Measurements from ENCODE around the gene RAP2B. TPM values are rescaled to one million over a fixed set of nuclear protein-coding genes. Genes with fewer than 3 reads are reported as not detected.
A peak's percentile ranks its signal among the peaks of the same experiment; 100 is the strongest.
"Not testable (repeated sequence)": the region's sequence is repeated elsewhere in the genome, so short reads cannot be mapped to it uniquely, and the experiment has no call there.

RAP2B gene
- 12.0 TPM for total RNA-seq

GRCh38 chr3:153161714-153162512 is at the start of gene RAP2B:
Gene RAP2B, plus strand, starts transcription at chr3:153162226. Its CDS starts 468 bp downstream, at chr3:153162694.
- peak within 1 kb of the TSS; percentile 81 to 92 (median 89) for H3K9ac ChIP-seq (ENCODE audit: low read depth in 1 of 3, low read length in 3 of 3)
- H3K9me3 ChIP-seq (ENCODE audit: control insufficient read depth in 3 of 3, low read length in 3 of 3), result no peaks in the 10 kb centered on the region
- peak within 1 kb of the TSS; percentile 92 to 98 (median 93) for H3K4me3 ChIP-seq (ENCODE audit: low read length in 3 of 3)
- peak within 1 kb of the TSS; percentile 95 for H3K27ac ChIP-seq (ENCODE audit: low read depth, low read length)
- H3K36me3 ChIP-seq (ENCODE audit: control insufficient read depth in 3 of 3, insufficient read depth in 3 of 3, low read length in 3 of 3), result peaks cover 0 to 3% (median 0%) of the 10 kb centered on the region in 3 donors
- H3K4me1 ChIP-seq (ENCODE audit: control insufficient read depth in 3 of 3, insufficient read depth in 3 of 3, low read length in 3 of 3), result peaks cover 12 to 25% (median 13%) of the 10 kb centered on the region in 3 donors
- H3K27me3 ChIP-seq (ENCODE audit: control insufficient read depth in 3 of 3, insufficient read depth in 3 of 3, low read length in 3 of 3), result no peaks in the 10 kb centered on the region

- Histone ChIP-seq H3K4me3 (ENCODE audit: low read length in 3 of 3) (no peak overlapping the region), H3K27ac (ENCODE audit: low read depth, low read length) (no peak overlapping the region), H3K36me3 (ENCODE audit: control insufficient read depth in 3 of 3, insufficient read depth in 3 of 3, low read length in 3 of 3) (no peaks in the 10 kb centered on the region), H3K27me3 (ENCODE audit: control insufficient read depth in 3 of 3, insufficient read depth in 3 of 3, low read length in 3 of 3) (no peaks in the 10 kb centered on the region), H3K9ac (ENCODE audit: low read depth in 1 of 3, low read length in 3 of 3) (no peak overlapping the region), H3K9me3 (ENCODE audit: control insufficient read depth in 3 of 3, low read length in 3 of 3) (no peaks in the 10 kb centered on the region), H3K4me1 (ENCODE audit: control insufficient read depth in 3 of 3, insufficient read depth in 3 of 3, low read length in 3 of 3) (no peaks in the 10 kb centered on the region)
These were observed 48.5 kb upstream of the RAP2B start for GRCh38 chr3:153113541-153113940.

- not testable (repeated sequence) for H3K4me3 ChIP-seq (ENCODE audit: low read length in 3 of 3); H3K4me1 ChIP-seq (ENCODE audit: control insufficient read depth in 3 of 3, insufficient read depth in 3 of 3, low read length in 3 of 3); H3K9me3 ChIP-seq (ENCODE audit: control insufficient read depth in 3 of 3, low read length in 3 of 3); H3K9ac ChIP-seq (ENCODE audit: low read depth in 1 of 3, low read length in 3 of 3); H3K27ac ChIP-seq (ENCODE audit: low read depth, low read length); H3K36me3 ChIP-seq (ENCODE audit: control insufficient read depth in 3 of 3, insufficient read depth in 3 of 3, low read length in 3 of 3); H3K27me3 ChIP-seq (ENCODE audit: control insufficient read depth in 3 of 3, insufficient read depth in 3 of 3, low read length in 3 of 3)
These were observed 47.8 kb upstream of the RAP2B start for GRCh38 chr3:153114270-153114669.

GRCh38 chr3:153115326-153115725 is 46.7 kb upstream of the RAP2B start:
- no peaks in the 10 kb centered on the region for H3K4me1 ChIP-seq (ENCODE audit: control insufficient read depth in 3 of 3, insufficient read depth in 3 of 3, low read length in 3 of 3)
- no peak overlapping the region for H3K27ac ChIP-seq (ENCODE audit: low read depth, low read length)
- no peak overlapping the region for H3K9ac ChIP-seq (ENCODE audit: low read depth in 1 of 3, low read length in 3 of 3)

GRCh38 chr3:153127788-153128187 is 34.2 kb upstream of the RAP2B start:
- Histone ChIP-seq H3K27ac (ENCODE audit: low read depth, low read length) (no peak overlapping the region), H3K9ac (ENCODE audit: low read depth in 1 of 3, low read length in 3 of 3) (no peak overlapping the region), H3K36me3 (ENCODE audit: control insufficient read depth in 3 of 3, insufficient read depth in 3 of 3, low read length in 3 of 3) (no peaks in the 10 kb centered on the region), H3K4me1 (ENCODE audit: control insufficient read depth in 3 of 3, insufficient read depth in 3 of 3, low read length in 3 of 3) (no peaks in the 10 kb centered on the region), H3K9me3 (ENCODE audit: control insufficient read depth in 3 of 3, low read length in 3 of 3) (no peaks in the 10 kb centered on the region), H3K27me3 (ENCODE audit: control insufficient read depth in 3 of 3, insufficient read depth in 3 of 3, low read length in 3 of 3) (no peaks in the 10 kb centered on the region), H3K4me3 (ENCODE audit: low read length in 3 of 3) (no peak overlapping the region)

More at GRCh38 chr3:153115326-153115725, 46.7 kb upstream of the RAP2B start:
- H3K4me3 ChIP-seq (ENCODE audit: low read length in 3 of 3), result no peak overlapping the region
- H3K36me3 ChIP-seq (ENCODE audit: control insufficient read depth in 3 of 3, insufficient read depth in 3 of 3, low read length in 3 of 3), result no peaks in the 10 kb centered on the region
- H3K27me3 ChIP-seq (ENCODE audit: control insufficient read depth in 3 of 3, insufficient read depth in 3 of 3, low read length in 3 of 3), result no peaks in the 10 kb centered on the region
- no peaks in the 10 kb centered on the region for H3K9me3 ChIP-seq (ENCODE audit: control insufficient read depth in 3 of 3, low read length in 3 of 3)

GRCh38 chr3:153129426-153129825 is 32.6 kb upstream of the RAP2B start:
- no peak overlapping the region for H3K4me3 ChIP-seq (ENCODE audit: low read length in 3 of 3)
- H3K4me1 ChIP-seq (ENCODE audit: control insufficient read depth in 3 of 3, insufficient read depth in 3 of 3, low read length in 3 of 3), result no peaks in the 10 kb centered on the region
- H3K36me3 ChIP-seq (ENCODE audit: control insufficient read depth in 3 of 3, insufficient read depth in 3 of 3, low read length in 3 of 3), result no peaks in the 10 kb centered on the region
- H3K27me3 ChIP-seq (ENCODE audit: control insufficient read depth in 3 of 3, insufficient read depth in 3 of 3, low read length in 3 of 3), result no peaks in the 10 kb centered on the region
- no peaks in the 10 kb centered on the region for H3K9me3 ChIP-seq (ENCODE audit: control insufficient read depth in 3 of 3, low read length in 3 of 3)
- no peak overlapping the region for H3K9ac ChIP-seq (ENCODE audit: low read depth in 1 of 3, low read length in 3 of 3)
- no peak overlapping the region for H3K27ac ChIP-seq (ENCODE audit: low read depth, low read length)

GRCh38 chr3:153129866-153130265 is 32.2 kb upstream of the RAP2B start:
- Histone ChIP-seq H3K27ac (ENCODE audit: low read depth, low read length) (no peak overlapping the region), H3K36me3 (ENCODE audit: control insufficient read depth in 3 of 3, insufficient read depth in 3 of 3, low read length in 3 of 3) (no peaks in the 10 kb centered on the region), H3K9me3 (ENCODE audit: control insufficient read depth in 3 of 3, low read length in 3 of 3) (no peaks in the 10 kb centered on the region), H3K27me3 (ENCODE audit: control insufficient read depth in 3 of 3, insufficient read depth in 3 of 3, low read length in 3 of 3) (no peaks in the 10 kb centered on the region), H3K9ac (ENCODE audit: low read depth in 1 of 3, low read length in 3 of 3) (no peak overlapping the region), H3K4me3 (ENCODE audit: low read length in 3 of 3) (no peak overlapping the region), H3K4me1 (ENCODE audit: control insufficient read depth in 3 of 3, insufficient read depth in 3 of 3, low read length in 3 of 3) (no peaks in the 10 kb centered on the region)

- H3K36me3 ChIP-seq (ENCODE audit: control insufficient read depth in 3 of 3, insufficient read depth in 3 of 3, low read length in 3 of 3), result no peaks in the 10 kb centered on the region
- no peaks in the 10 kb centered on the region for H3K4me1 ChIP-seq (ENCODE audit: control insufficient read depth in 3 of 3, insufficient read depth in 3 of 3, low read length in 3 of 3)
- no peak overlapping the region for H3K27ac ChIP-seq (ENCODE audit: low read depth, low read length)
- no peaks in the 10 kb centered on the region for H3K9me3 ChIP-seq (ENCODE audit: control insufficient read depth in 3 of 3, low read length in 3 of 3)
- H3K27me3 ChIP-seq (ENCODE audit: control insufficient read depth in 3 of 3, insufficient read depth in 3 of 3, low read length in 3 of 3), result no peaks in the 10 kb centered on the region
- no peak overlapping the region for H3K4me3 ChIP-seq (ENCODE audit: low read length in 3 of 3)
- no peak overlapping the region for H3K9ac ChIP-seq (ENCODE audit: low read depth in 1 of 3, low read length in 3 of 3)
These were observed 31.6 kb upstream of the RAP2B start for GRCh38 chr3:153130312-153130977.

GRCh38 chr3:153137626-153138025 is 24.4 kb upstream of the RAP2B start:
- Histone ChIP-seq H3K27ac (ENCODE audit: low read depth, low read length) (no peak overlapping the region), H3K9me3 (ENCODE audit: control insufficient read depth in 3 of 3, low read length in 3 of 3) (no peaks in the 10 kb centered on the region), H3K4me1 (ENCODE audit: control insufficient read depth in 3 of 3, insufficient read depth in 3 of 3, low read length in 3 of 3) (peaks cover 0 to 3% (median 0%) of the 10 kb centered on the region in 3 donors), H3K27me3 (ENCODE audit: control insufficient read depth in 3 of 3, insufficient read depth in 3 of 3, low read length in 3 of 3) (no peaks in the 10 kb centered on the region), H3K36me3 (ENCODE audit: control insufficient read depth in 3 of 3, insufficient read depth in 3 of 3, low read length in 3 of 3) (no peaks in the 10 kb centered on the region), H3K9ac (ENCODE audit: low read depth in 1 of 3, low read length in 3 of 3) (no peak overlapping the region), H3K4me3 (ENCODE audit: low read length in 3 of 3) (no peak overlapping the region)

Measured in skeletal muscle tissue (tissue), 4 donors.